ENCODE measurements around the gene SP5. TPM values are rescaled to one million over a fixed set of nuclear protein-coding genes. Genes with fewer than 3 reads are reported as not detected.
"Not testable (repeated sequence)": the region's sequence is repeated elsewhere in the genome, so short reads cannot be mapped to it uniquely, and the experiment has no call there.

SP5 gene
- total RNA-seq, 1 donor from 2014 or later = 1.8 TPM

DNA sequence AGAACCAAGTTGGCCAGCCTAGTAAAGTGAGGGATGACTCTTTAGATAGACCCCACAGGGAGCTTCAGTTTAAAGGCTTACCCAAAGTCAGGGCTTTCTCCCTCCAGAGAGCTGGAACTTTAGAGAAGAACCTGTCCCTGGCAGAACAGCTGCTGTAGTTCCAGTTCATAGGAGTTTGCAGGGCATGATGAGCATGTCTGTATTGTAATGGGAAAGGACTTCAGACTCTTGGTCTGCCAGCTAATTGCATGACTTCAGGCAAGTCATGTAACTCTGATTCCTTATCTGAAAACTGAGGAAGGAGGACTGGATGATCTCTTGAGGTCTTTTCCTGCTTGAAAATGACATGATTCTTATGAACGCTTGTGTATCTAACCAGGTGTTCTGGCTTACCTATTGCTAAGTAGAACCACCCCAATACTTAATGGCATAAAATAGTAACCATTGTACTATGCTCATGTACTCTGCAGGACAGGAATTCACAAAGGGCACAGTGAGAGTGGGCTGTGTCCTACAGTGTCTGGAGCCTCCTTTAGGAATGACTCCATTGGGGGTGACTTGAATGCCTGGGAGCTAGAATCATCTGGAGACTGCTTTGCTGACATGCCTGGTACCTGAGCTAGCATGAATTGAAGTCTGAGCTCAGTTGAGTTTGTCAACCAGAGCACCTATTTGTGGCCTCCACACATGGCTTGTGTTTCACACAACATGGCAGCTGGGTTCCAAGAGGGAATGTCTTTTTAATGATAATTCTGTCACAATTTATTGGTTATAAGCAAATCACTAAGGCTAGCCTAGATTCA, 18.9 kb downstream of the SP5 start:
- DNase-seq = no peak
- Mint-ChIP-seq H3K27ac (ENCODE audit: unreplicated experiment) (no peak overlapping the region), H3K4me1 (ENCODE audit: low read depth, unreplicated experiment) (no peaks in the 10 kb centered on the region), H3K27me3 (ENCODE audit: unreplicated experiment) (peaks cover 5% of the 10 kb centered on the region), H3K9me3 (ENCODE audit: unreplicated experiment) (no peaks in the 10 kb centered on the region), H3K36me3 (ENCODE audit: unreplicated experiment) (no peaks in the 10 kb centered on the region), H3K4me3 (ENCODE audit: unreplicated experiment) (no peak overlapping the region)
- no peak for TF ChIP-seq CTCF (IDR thresholded peaks at IDR 0.05; ENCODE audit: partially characterized antibody, unreplicated experiment)

GRCh38 chr2:170734601-170735000, 19.5 kb downstream of the SP5 start:
- not testable (repeated sequence) for H3K27me3 Mint-ChIP-seq (ENCODE audit: unreplicated experiment); H3K36me3 Mint-ChIP-seq (ENCODE audit: unreplicated experiment); H3K9me3 Mint-ChIP-seq (ENCODE audit: unreplicated experiment)

GRCh38 chr2:170736628-170737027, 21.5 kb downstream of the SP5 start:
- Mint-ChIP-seq H3K9me3 (ENCODE audit: unreplicated experiment) (no peaks in the 10 kb centered on the region), H3K4me1 (ENCODE audit: low read depth, unreplicated experiment) (no peaks in the 10 kb centered on the region), H3K27ac (ENCODE audit: unreplicated experiment) (no peak overlapping the region), H3K27me3 (ENCODE audit: unreplicated experiment) (peaks cover 3% of the 10 kb centered on the region), H3K4me3 (ENCODE audit: unreplicated experiment) (no peak overlapping the region), H3K36me3 (ENCODE audit: unreplicated experiment) (no peaks in the 10 kb centered on the region)
- DNase-seq = no peak
- no peak for TF ChIP-seq CTCF (IDR thresholded peaks at IDR 0.05; ENCODE audit: partially characterized antibody, unreplicated experiment)

More at GRCh38 chr2:170734601-170735000, 19.5 kb downstream of the SP5 start:
- not testable (repeated sequence) for DNase-seq; H3K4me3 Mint-ChIP-seq (ENCODE audit: unreplicated experiment); H3K27ac Mint-ChIP-seq (ENCODE audit: unreplicated experiment); H3K4me1 Mint-ChIP-seq (ENCODE audit: low read depth, unreplicated experiment)

DNA sequence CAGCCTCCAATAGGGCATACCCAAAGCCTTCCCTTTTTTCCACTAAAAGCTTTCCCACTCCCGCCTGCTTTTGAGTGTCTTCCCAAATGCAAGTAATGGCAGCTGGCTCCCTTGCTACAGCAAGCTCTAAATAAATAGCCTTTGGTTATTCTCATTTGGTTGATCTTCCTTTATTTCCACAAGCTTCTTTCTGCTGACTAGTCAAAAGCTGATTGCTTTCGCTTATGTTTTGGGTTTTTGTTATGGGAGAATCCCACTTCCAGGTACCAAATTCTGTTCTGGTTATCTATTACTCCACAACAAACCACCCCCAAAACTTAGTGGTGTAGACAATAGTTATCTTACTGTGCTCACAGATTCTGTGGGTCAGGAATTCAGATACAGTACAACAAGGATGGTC, 22.3 kb downstream of the SP5 start:
- Mint-ChIP-seq H3K27me3 (ENCODE audit: unreplicated experiment) (peaks cover 3% of the 10 kb centered on the region), H3K9me3 (ENCODE audit: unreplicated experiment) (no peaks in the 10 kb centered on the region), H3K4me3 (ENCODE audit: unreplicated experiment) (no peak overlapping the region), H3K36me3 (ENCODE audit: unreplicated experiment) (no peaks in the 10 kb centered on the region), H3K27ac (ENCODE audit: unreplicated experiment) (no peak overlapping the region), H3K4me1 (ENCODE audit: low read depth, unreplicated experiment) (no peaks in the 10 kb centered on the region)
- DNase-seq = no peak
- no peak for TF ChIP-seq CTCF (IDR thresholded peaks at IDR 0.05; ENCODE audit: partially characterized antibody, unreplicated experiment)

DNA sequence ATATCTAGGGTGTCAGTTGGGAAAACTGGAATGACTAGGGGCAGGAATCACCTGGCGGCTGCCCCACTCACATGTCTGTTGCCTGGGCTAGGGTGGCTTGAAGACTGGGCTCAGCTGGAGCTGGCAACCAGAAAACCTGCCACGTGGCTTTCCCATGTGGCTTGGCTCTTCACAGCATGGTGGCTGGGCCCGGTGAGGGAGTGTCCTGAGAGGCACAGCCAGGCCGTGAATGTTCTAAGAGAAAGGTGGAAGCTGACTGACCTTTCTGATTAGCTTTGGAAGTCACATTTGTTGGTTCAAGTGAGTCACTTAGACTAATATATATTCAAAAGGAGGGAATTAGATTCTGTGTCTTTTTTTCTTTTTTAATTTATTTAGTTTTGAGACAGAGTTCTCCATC, 22.7 kb downstream of the SP5 start:
- Mint-ChIP-seq H3K4me3 (ENCODE audit: unreplicated experiment) (no peak overlapping the region), H3K27me3 (ENCODE audit: unreplicated experiment) (peaks cover 3% of the 10 kb centered on the region), H3K9me3 (ENCODE audit: unreplicated experiment) (no peaks in the 10 kb centered on the region), H3K36me3 (ENCODE audit: unreplicated experiment) (no peaks in the 10 kb centered on the region), H3K27ac (ENCODE audit: unreplicated experiment) (no peak overlapping the region), H3K4me1 (ENCODE audit: low read depth, unreplicated experiment) (no peaks in the 10 kb centered on the region)
- no peak for TF ChIP-seq CTCF (IDR thresholded peaks at IDR 0.05; ENCODE audit: partially characterized antibody, unreplicated experiment)
- no peak for DNase-seq
